ENCODE measurements around the gene TAS1R3. TPM values are rescaled to one million over a fixed set of nuclear protein-coding genes. Genes with fewer than 3 reads are reported as not detected.

The TAS1R3 gene
- total RNA-seq, 1 donor, result 0.09 TPM

- TF ChIP-seq CTCF (IDR thresholded peaks at IDR 0.05; ENCODE audit: insufficient read depth, low read length), result no peak
- peak overlapping the region; percentile 88 for H3K4me3 ChIP-seq (ENCODE audit: low read depth, low read length)
- DNase-seq (ENCODE audit: low read depth), result no peak
Observed at GRCh38 chr1:1357871-1358432, 26.9 kb downstream of the TAS1R3 start.

GRCh38 chr1:1358433-1359271, 27.6 kb downstream of the TAS1R3 start, which contains the start of gene MXRA8:
Gene MXRA8, minus strand, starts transcription at chr1:1358555. Its CDS starts 51 bp downstream, at chr1:1358504.
- DNase-seq (ENCODE audit: low read depth), result peak; percentile 96
- no peak for TF ChIP-seq CTCF (IDR thresholded peaks at IDR 0.05; ENCODE audit: insufficient read depth, low read length)

GRCh38 chr1:1359308-1359663, 28.2 kb downstream of the TAS1R3 start:
- peak overlapping the region; percentile 88 for H3K4me3 ChIP-seq (ENCODE audit: low read depth, low read length)
- DNase-seq (ENCODE audit: low read depth), result peak; percentile 84
- TF ChIP-seq CTCF (IDR thresholded peaks at IDR 0.05; ENCODE audit: insufficient read depth, low read length), result no peak

More at GRCh38 chr1:1358433-1359271, 27.6 kb downstream of the TAS1R3 start, which contains the start of gene MXRA8:
- H3K4me3 ChIP-seq (ENCODE audit: low read depth, low read length), result peak within 1 kb of the TSS; percentile 88

- no peak for TF ChIP-seq CTCF (IDR thresholded peaks at IDR 0.05; ENCODE audit: insufficient read depth, low read length)
- peak; percentile 87 for DNase-seq (ENCODE audit: low read depth)
- peak overlapping the region; percentile 50 for H3K4me3 ChIP-seq (ENCODE audit: low read depth, low read length)
Observed at GRCh38 chr1:1359664-1360468, 28.8 kb downstream of the TAS1R3 start.

- peak; percentile 94 for DNase-seq (ENCODE audit: low read depth)
- peak overlapping the region; percentile 1 for H3K4me3 ChIP-seq (ENCODE audit: low read depth, low read length)
- no peak for TF ChIP-seq CTCF (IDR thresholded peaks at IDR 0.05; ENCODE audit: insufficient read depth, low read length)
Observed at GRCh38 chr1:1360506-1361169, 29.6 kb downstream of the TAS1R3 start.

All from fibroblast of the aortic adventitia (primary cell).